ENCODE measurements around the gene GJC3.
A peak's percentile ranks its signal among the peaks of the same experiment; 100 is the strongest.
"Not testable (repeated sequence)": the region's sequence is repeated elsewhere in the genome, so short reads cannot be mapped to it uniquely, and the experiment has no call there.

The GJC3 gene

GRCh38 chr7:99928188-99928587 lies 1.2 kb downstream of the GJC3 start:
- DNase-seq = no peak

- DNase-seq = no peak
These were observed 1.9 kb downstream of the GJC3 start for GRCh38 chr7:99927536-99927935.

- DNase-seq = no peak
These were observed 3.1 kb downstream of the GJC3 start for GRCh38 chr7:99926321-99926720.

- DNase-seq = no peak
These were observed 6.2 kb downstream of the GJC3 start for GRCh38 chr7:99923200-99923599.

- DNase-seq = peak; percentile 8
These were observed 9.3 kb downstream of the GJC3 start for GRCh38 chr7:99920149-99920548.

GRCh38 chr7:99919814-99920112 lies 9.7 kb downstream of the GJC3 start:
- no peak for DNase-seq

- DNase-seq = peak; percentile 92
These were observed 10.2 kb downstream of the GJC3 start, which contains the start of gene TRIM4 for GRCh38 chr7:99918959-99919813. Gene TRIM4, minus strand, starts transcription at chr7:99919530. Its CDS starts 129 bp downstream, at chr7:99919401.

GRCh38 chr7:99910976-99911375 lies 18.4 kb downstream of the GJC3 start:
- no peak for DNase-seq

GRCh38 chr7:99901581-99901980 lies 27.8 kb downstream of the GJC3 start:
- no peak for DNase-seq

GRCh38 chr7:99899830-99900519 lies 29.4 kb downstream of the GJC3 start:
- DNase-seq = no peak

GRCh38 chr7:99898836-99899235 lies 30.6 kb downstream of the GJC3 start:
- no peak for DNase-seq

GRCh38 chr7:99898023-99898357 lies 31.4 kb downstream of the GJC3 start:
- DNase-seq = no peak

- DNase-seq = no peak
These were observed 31.9 kb downstream of the GJC3 start for GRCh38 chr7:99897322-99898022.

- DNase-seq = no peak
These were observed 34.7 kb downstream of the GJC3 start for GRCh38 chr7:99894738-99895137.

- no peak for DNase-seq
These were observed 36.1 kb downstream of the GJC3 start for GRCh38 chr7:99893280-99893679.

- not testable (repeated sequence) for DNase-seq
These were observed 39.1 kb downstream of the GJC3 start for GRCh38 chr7:99890348-99890747.

GRCh38 chr7:99888366-99888765 lies 41.1 kb downstream of the GJC3 start:
- not testable (repeated sequence) for DNase-seq

GRCh38 chr7:99881370-99881769 lies 48.0 kb downstream of the GJC3 start:
- no peak for DNase-seq

GRCh38 chr7:99876933-99877332 lies 52.5 kb downstream of the GJC3 start, which contains the start of gene OR2AE1:
Gene OR2AE1, minus strand, starts transcription at chr7:99877033. Its CDS starts 0 bp downstream, at chr7:99877033.
- no peak for DNase-seq

- no peak for DNase-seq
These were observed 52.9 kb downstream of the GJC3 start for GRCh38 chr7:99876491-99876890.
